Astrocyte (in vitro differentiated cells and primary cell): ENCODE results near the gene IQGAP3. TPM values are rescaled to one million over a fixed set of nuclear protein-coding genes. Genes with fewer than 3 reads are reported as not detected.

ENCODE experiments used
- DNase-seq: peaks from one replicate; pipeline ENCODE4 v3.0.0-alpha.2; 2010; ENCODE audit warnings: low read depth
- FAIRE-seq: peaks from 2 replicates; lab custom pipeline; 2011; peaks lifted over from hg19 to GRCh38; lab: Jason Lieb, UNC
- H2AFZ ChIP-seq: 2 replicates; pipeline ENCODE4 v1.6.0; 2012; ENCODE audit warnings: low read depth, low read length, inconsistent platforms
- H3K27ac ChIP-seq: 2 replicates; pipeline ENCODE4 v1.5.1; 2011; ENCODE audit warnings: low read depth, low read length, inconsistent platforms
- H3K27me3 ChIP-seq: 2 replicates; pipeline ENCODE4 v1.6.0; 2011; ENCODE audit warnings: low read length, inconsistent platforms; ENCODE audit not compliant: insufficient read depth
- H3K36me3 ChIP-seq: 2 replicates; pipeline ENCODE4 v1.5.1; 2011; ENCODE audit warnings: low read length, inconsistent platforms; ENCODE audit not compliant: insufficient read depth
- H3K4me1 ChIP-seq: 2 replicates; pipeline ENCODE4 v1.5.1; 2011; ENCODE audit warnings: low read length, inconsistent platforms; ENCODE audit not compliant: insufficient read depth
- H3K4me2 ChIP-seq: 2 replicates; pipeline ENCODE4 v1.6.0; 2012; ENCODE audit warnings: low read length, inconsistent platforms
- H3K4me3 ChIP-seq: 2 replicates; pipeline ENCODE4 v1.5.1; 2011; ENCODE audit warnings: low read depth, mild to moderate bottlenecking, low read length, inconsistent platforms; ENCODE audit not compliant: insufficient read depth
- H3K79me2 ChIP-seq: 2 replicates; pipeline ENCODE4 v1.6.0; 2012; ENCODE audit warnings: mild to moderate bottlenecking, low read length, inconsistent platforms; ENCODE audit not compliant: insufficient read depth
- H3K9ac ChIP-seq: 2 replicates; pipeline ENCODE4 v1.6.0; 2012; ENCODE audit warnings: mild to moderate bottlenecking, low read length, inconsistent platforms
- H3K9me3 ChIP-seq: 2 replicates; pipeline ENCODE4 v1.5.1; 2012; ENCODE audit warnings: low read depth, mild to moderate bottlenecking, low read length, inconsistent platforms; ENCODE audit not compliant: insufficient read depth
- H4K20me1 ChIP-seq: 2 replicates; pipeline ENCODE4 v1.6.0; 2012; ENCODE audit warnings: low read length, inconsistent platforms; ENCODE audit not compliant: insufficient read depth
- H3K27ac Mint-ChIP-seq: one replicate; pipeline ENCODE4 v1.8.0; 2021; ENCODE audit warnings: mild to moderate bottlenecking, mixed read lengths; ENCODE audit not compliant: unreplicated experiment
- H3K27me3 Mint-ChIP-seq: one replicate; pipeline ENCODE4 v1.8.0; 2021; ENCODE audit warnings: low read depth, mixed read lengths; ENCODE audit not compliant: unreplicated experiment
- H3K36me3 Mint-ChIP-seq: one replicate; pipeline ENCODE4 v1.8.0; 2021; ENCODE audit warnings: low read depth, mixed read lengths; ENCODE audit not compliant: unreplicated experiment
- H3K4me1 Mint-ChIP-seq: one replicate; pipeline ENCODE4 v1.8.0; 2021; ENCODE audit warnings: low read depth, mixed read lengths; ENCODE audit not compliant: unreplicated experiment
- H3K4me3 Mint-ChIP-seq: one replicate; pipeline ENCODE4 v1.8.0; 2021; ENCODE audit warnings: mild to moderate bottlenecking, moderate library complexity, mixed read lengths; ENCODE audit not compliant: unreplicated experiment
- H3K9me3 Mint-ChIP-seq: one replicate; pipeline ENCODE4 v1.8.0; 2021; ENCODE audit warnings: mild to moderate bottlenecking, mixed read lengths; ENCODE audit not compliant: unreplicated experiment
- CTCF ChIP-seq: IDR thresholded peaks from 2 replicates; pipeline ENCODE4 v1.5.1; 2011; ENCODE audit warnings: low read depth, mild to moderate bottlenecking, inconsistent platforms, low read length, moderate library complexity; ENCODE audit not compliant: insufficient read depth
- EZH2 ChIP-seq: IDR thresholded peaks from 2 replicates; pipeline ENCODE4 v1.6.1; 2012; ENCODE audit warnings: mild to moderate bottlenecking, low read length, inconsistent platforms; ENCODE audit not compliant: insufficient read depth
- total RNA-seq: library from RNA; stranded (reverse); gene quantifications from 2 replicates; pipeline ENCODE4 v1.2.1, GENCODE V29; 2021

The IQGAP3 gene
- total RNA-seq, 1 donor from 2014 or later: 2.2 TPM

GRCh38 chr1:156581661-156582387 is 9.5 kb upstream of the IQGAP3 start:
- Histone ChIP-seq H3K27ac (no peak overlapping the region), H3K4me2 (no peak overlapping the region), H3K9ac (no peak overlapping the region), H3K9me3 (no peaks in the 10 kb centered on the region), H3K36me3 (no peaks in the 10 kb centered on the region), H3K79me2 (no peaks in the 10 kb centered on the region), H3K27me3 (no peaks in the 10 kb centered on the region), H3K4me3 (no peak overlapping the region), H2AFZ (no peak overlapping the region), H4K20me1 (no peaks in the 10 kb centered on the region), H3K4me1 (no peaks in the 10 kb centered on the region)
- Mint-ChIP-seq H3K27ac (no peak overlapping the region), H3K4me3 (peak overlapping the region; percentile 68), H3K36me3 (no peaks in the 10 kb centered on the region), H3K9me3 (no peaks in the 10 kb centered on the region), H3K27me3 (peaks cover 26% of the 10 kb centered on the region), H3K4me1 (peaks cover 3% of the 10 kb centered on the region)
- TF ChIP-seq EZH2 (no peak), CTCF (no peak)
- FAIRE-seq (no peak), DNase-seq (no peak)

- DNase-seq (no peak), FAIRE-seq (no peak)
- Mint-ChIP-seq H3K27me3 (peaks cover 29% of the 10 kb centered on the region), H3K9me3 (no peaks in the 10 kb centered on the region), H3K36me3 (no peaks in the 10 kb centered on the region), H3K4me3 (no peak within 1 kb of the TSS), H3K27ac (no peak within 1 kb of the TSS), H3K4me1 (peaks cover 3% of the 10 kb centered on the region)
- H3K36me3 ChIP-seq: no peaks in the 10 kb centered on the region
- H3K27me3 ChIP-seq: no peaks in the 10 kb centered on the region
- no peak within 1 kb of the TSS for H3K4me3 ChIP-seq
- H3K27ac ChIP-seq: no peak within 1 kb of the TSS
- no peaks in the 10 kb centered on the region for H3K4me1 ChIP-seq
- TF ChIP-seq EZH2 (no peak), CTCF (no peak)
- H3K4me2 ChIP-seq: no peak within 1 kb of the TSS
- no peaks in the 10 kb centered on the region for H4K20me1 ChIP-seq
- no peak within 1 kb of the TSS for H2AFZ ChIP-seq
- H3K9ac ChIP-seq: no peak within 1 kb of the TSS
- no peaks in the 10 kb centered on the region for H3K79me2 ChIP-seq
- no peaks in the 10 kb centered on the region for H3K9me3 ChIP-seq
Observed at GRCh38 chr1:156579472-156579871, 7.1 kb upstream of the IQGAP3 start, which contains the start of gene TTC24. TSS of gene TTC24 (plus strand) at chr1:156579723. CDS start at chr1:156581365, 1,642 bp downstream.

GRCh38 chr1:156578055-156578454 is 5.7 kb upstream of the IQGAP3 start:
- no peak for DNase-seq
- peaks cover 30% of the 10 kb centered on the region for H3K27me3 Mint-ChIP-seq
- Histone ChIP-seq H3K27ac (no peak overlapping the region), H4K20me1 (no peaks in the 10 kb centered on the region), H3K9me3 (no peaks in the 10 kb centered on the region), H3K4me1 (no peaks in the 10 kb centered on the region), H3K4me3 (no peak overlapping the region), H3K79me2 (no peaks in the 10 kb centered on the region), H3K4me2 (no peak overlapping the region), H2AFZ (no peak overlapping the region), H3K9ac (no peak overlapping the region), H3K36me3 (no peaks in the 10 kb centered on the region), H3K27me3 (no peaks in the 10 kb centered on the region)
- peaks cover 3% of the 10 kb centered on the region for H3K4me1 Mint-ChIP-seq
- TF ChIP-seq EZH2: no peak
- H3K36me3 Mint-ChIP-seq: no peaks in the 10 kb centered on the region
- H3K27ac Mint-ChIP-seq: no peak overlapping the region
- no peaks in the 10 kb centered on the region for H3K9me3 Mint-ChIP-seq
- H3K4me3 Mint-ChIP-seq: no peak overlapping the region
- FAIRE-seq: no peak
